UCSD-AML1 (cell line): ENCODE measurements around the gene MCC.
A peak's percentile ranks its signal among the peaks of the same experiment; 100 is the strongest.

ENCODE experiments used
- DNase-seq: peaks from one replicate; lab custom pipeline; 2025; ENCODE audit not compliant: unreplicated experiment; lab: John Stamatoyannopoulos, UW

The MCC gene

GRCh38 chr5:113017881-113018635 lies 470.2 kb downstream of the MCC start:
- DNase-seq = no peak

GRCh38 chr5:113005454-113005853 lies 482.8 kb downstream of the MCC start:
- no peak for DNase-seq

GRCh38 chr5:113003763-113004162 lies 484.5 kb downstream of the MCC start:
- no peak for DNase-seq

GRCh38 chr5:113002423-113002822 lies 485.8 kb downstream of the MCC start:
- no peak for DNase-seq

GRCh38 chr5:113000466-113000865 lies 487.8 kb downstream of the MCC start:
- DNase-seq = no peak

GRCh38 chr5:112998296-112998695 lies 490.0 kb downstream of the MCC start:
- no peak for DNase-seq

- DNase-seq = no peak
Measured at GRCh38 chr5:112996830-112997374, 491.4 kb downstream of the MCC start.

- peak; percentile 30 for DNase-seq
Measured at GRCh38 chr5:112995764-112996618, 492.3 kb downstream of the MCC start.

- no peak for DNase-seq
Measured at GRCh38 chr5:112986224-112986623, 502.0 kb downstream of the MCC start.

- DNase-seq = no peak
Measured at GRCh38 chr5:112983363-112983762, 504.9 kb downstream of the MCC start.

- no peak for DNase-seq
Measured at GRCh38 chr5:112979723-112980122, 508.5 kb downstream of the MCC start.

- DNase-seq = no peak
Measured at GRCh38 chr5:112978836-112979235, 509.4 kb downstream of the MCC start.

- DNase-seq = no peak
Measured at GRCh38 chr5:112977440-112977861, 510.8 kb downstream of the MCC start.

- DNase-seq = peak; percentile 98
Measured at GRCh38 chr5:112976432-112977309, 511.6 kb downstream of the MCC start, which contains the start of gene DCP2. Gene DCP2 (plus strand): TSS chr5:112976798. CDS start chr5:112976934, 136 bp downstream.

- DNase-seq = no peak
Measured at GRCh38 chr5:112975721-112976431, 512.4 kb downstream of the MCC start.

- no peak for DNase-seq
Measured at GRCh38 chr5:112974901-112975300, 513.4 kb downstream of the MCC start.

GRCh38 chr5:112973904-112974303 lies 514.3 kb downstream of the MCC start:
- no peak for DNase-seq

- no peak for DNase-seq
Measured at GRCh38 chr5:112973036-112973435, 515.2 kb downstream of the MCC start.
